HepG2 (cell line): ENCODE results near the gene GRHPR. TPM values are rescaled to one million over a fixed set of nuclear protein-coding genes. Genes with fewer than 3 reads are reported as not detected.

Experiments
- FOXA3 ChIP-seq: IDR thresholded peaks from 2 replicates; pipeline ENCODE4 v1.6.1; 2016; ENCODE audit warnings: missing genetic modification reagents, missing compliant biosample characterization
- HCFC1 ChIP-seq: fragments of 150-350 bp; IDR thresholded peaks from 2 replicates; pipeline ENCODE4 v1.6.1; 2014; ENCODE audit warnings: low read depth, low read length
- ISX ChIP-seq: sonication (generic); formaldehyde crosslinking; conservative IDR thresholded peaks from 2 replicates; pipeline ENCODE4 v1.5.0; 2020; ENCODE audit warnings: missing genetic modification reagents
- MED8 ChIP-seq: sonication (generic); formaldehyde crosslinking; IDR thresholded peaks from 2 replicates; pipeline ENCODE4 v1.8.1; 2023; ENCODE audit warnings: mild to moderate bottlenecking, missing genetic modification reagents; ENCODE audit not compliant: insufficient replicate concordance
- ONECUT2 ChIP-seq: sonication (generic); formaldehyde crosslinking; IDR thresholded peaks from 2 replicates; pipeline ENCODE4 v1.4.0; 2020; ENCODE audit warnings: missing genetic modification reagents
- RXRB ChIP-seq: IDR thresholded peaks from 2 replicates; pipeline ENCODE4 v1.6.1; 2016; ENCODE audit warnings: borderline replicate concordance, missing genetic modification reagents, missing compliant biosample characterization
- SNRNP70 ChIP-seq: fragments of 200-400 bp; formaldehyde crosslinking; IDR thresholded peaks from 2 replicates; pipeline ENCODE4 v1.6.1; 2017; ENCODE audit warnings: mild to moderate bottlenecking, low read depth, low read length, moderate library complexity
- XRCC5 ChIP-seq: fragments of 200-400 bp; formaldehyde crosslinking; optimal IDR thresholded peaks from 2 replicates; pipeline ENCODE3; 2017; ENCODE audit warnings: mild to moderate bottlenecking, low read length
- ZNF232 ChIP-seq: sonication (generic); formaldehyde crosslinking; IDR thresholded peaks from 2 replicates; pipeline ENCODE4 v1.4.0; 2020; ENCODE audit warnings: missing genetic modification reagents, borderline replicate concordance
- ZNF407 ChIP-seq: sonication (generic); formaldehyde crosslinking; IDR thresholded peaks from one replicate; pipeline ENCODE4 v1.5.1; 2020; ENCODE audit warnings: mild to moderate bottlenecking, missing genetic modification reagents; ENCODE audit errors: not compliant biosample characterization
- polyA plus RNA-seq, 8 experiments: library from polyadenylated mRNA; depleted of rRNA in 3 of 8; stranded (reverse) in 7 of 8; unstranded in 1 of 8; fragments of >200 nt; fragmentation: Illumina TruSeq in 4 of 8; extraction: Trizol in 4 of 8; gene quantifications; 2 replicates each; pipeline versions ENCODE4 v1.2.1 to v1.2.3, GENCODE V29; 2011 to 2016; ENCODE audit warnings: low read depth in 4 of 8, missing spikeins in 1 of 8, mixed read lengths in 1 of 8; ENCODE audit not compliant: insufficient read depth in 1 of 8
- total RNA-seq, 5 experiments: library from RNA; depleted of rRNA; stranded (reverse); fragments of >200 nt; fragmentation: Illumina TruSeq; extraction: Trizol; gene quantifications; 2 replicates each; pipeline ENCODE4 v1.2.3, GENCODE V29; 2016; ENCODE audit warnings: low read depth in 1 of 5
- TF ChIP-seq, protein P1 (sequence below): sonication (generic); formaldehyde crosslinking; IDR thresholded peaks from 2 replicates; pipeline ENCODE4 v1.4.0; 2020; ENCODE audit warnings: mild to moderate bottlenecking, low read depth, missing genetic modification reagents
- TF ChIP-seq, protein P2 (sequence below): sonication (generic); formaldehyde crosslinking; IDR thresholded peaks from 2 replicates; pipeline ENCODE4 v1.5.0; 2020; ENCODE audit warnings: mild to moderate bottlenecking, missing genetic modification reagents
- TF ChIP-seq, protein P3 (sequence below): sonication (generic); formaldehyde crosslinking; conservative IDR thresholded peaks from 2 replicates; pipeline ENCODE4 v1.4.0; 2020; ENCODE audit warnings: mild to moderate bottlenecking, missing genetic modification reagents, moderate library complexity

The GRHPR gene
- total and polyA plus RNA-seq, 2 of the 13 experiments (the other 11 are each of a cell fraction or from before 2014, with no cell fraction given): 113 to 115 TPM

- TF ChIP-seq ZNF407 (CRISPR knock-in tag): no peak
- TF ChIP-seq RXRB (CRISPR knock-in tag): no peak
- no peak for TF ChIP-seq SNRNP70
- TF ChIP-seq ISX: no peak
- no peak for TF ChIP-seq ZNF232
- no peak for TF ChIP-seq XRCC5
- TF ChIP-seq HCFC1: no peak
- TF ChIP-seq, protein P1, sequence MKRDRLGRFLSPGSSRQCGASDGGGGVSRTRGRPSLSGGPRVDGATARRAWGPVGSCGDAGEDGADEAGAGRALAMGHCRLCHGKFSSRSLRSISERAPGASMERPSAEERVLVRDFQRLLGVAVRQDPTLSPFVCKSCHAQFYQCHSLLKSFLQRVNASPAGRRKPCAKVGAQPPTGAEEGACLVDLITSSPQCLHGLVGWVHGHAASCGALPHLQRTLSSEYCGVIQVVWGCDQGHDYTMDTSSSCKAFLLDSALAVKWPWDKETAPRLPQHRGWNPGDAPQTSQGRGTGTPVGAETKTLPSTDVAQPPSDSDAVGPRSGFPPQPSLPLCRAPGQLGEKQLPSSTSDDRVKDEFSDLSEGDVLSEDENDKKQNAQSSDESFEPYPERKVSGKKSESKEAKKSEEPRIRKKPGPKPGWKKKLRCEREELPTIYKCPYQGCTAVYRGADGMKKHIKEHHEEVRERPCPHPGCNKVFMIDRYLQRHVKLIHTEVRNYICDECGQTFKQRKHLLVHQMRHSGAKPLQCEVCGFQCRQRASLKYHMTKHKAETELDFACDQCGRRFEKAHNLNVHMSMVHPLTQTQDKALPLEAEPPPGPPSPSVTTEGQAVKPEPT (CRISPR knock-in tag): no peak
- no peak for TF ChIP-seq ONECUT2
- TF ChIP-seq, protein P2, sequence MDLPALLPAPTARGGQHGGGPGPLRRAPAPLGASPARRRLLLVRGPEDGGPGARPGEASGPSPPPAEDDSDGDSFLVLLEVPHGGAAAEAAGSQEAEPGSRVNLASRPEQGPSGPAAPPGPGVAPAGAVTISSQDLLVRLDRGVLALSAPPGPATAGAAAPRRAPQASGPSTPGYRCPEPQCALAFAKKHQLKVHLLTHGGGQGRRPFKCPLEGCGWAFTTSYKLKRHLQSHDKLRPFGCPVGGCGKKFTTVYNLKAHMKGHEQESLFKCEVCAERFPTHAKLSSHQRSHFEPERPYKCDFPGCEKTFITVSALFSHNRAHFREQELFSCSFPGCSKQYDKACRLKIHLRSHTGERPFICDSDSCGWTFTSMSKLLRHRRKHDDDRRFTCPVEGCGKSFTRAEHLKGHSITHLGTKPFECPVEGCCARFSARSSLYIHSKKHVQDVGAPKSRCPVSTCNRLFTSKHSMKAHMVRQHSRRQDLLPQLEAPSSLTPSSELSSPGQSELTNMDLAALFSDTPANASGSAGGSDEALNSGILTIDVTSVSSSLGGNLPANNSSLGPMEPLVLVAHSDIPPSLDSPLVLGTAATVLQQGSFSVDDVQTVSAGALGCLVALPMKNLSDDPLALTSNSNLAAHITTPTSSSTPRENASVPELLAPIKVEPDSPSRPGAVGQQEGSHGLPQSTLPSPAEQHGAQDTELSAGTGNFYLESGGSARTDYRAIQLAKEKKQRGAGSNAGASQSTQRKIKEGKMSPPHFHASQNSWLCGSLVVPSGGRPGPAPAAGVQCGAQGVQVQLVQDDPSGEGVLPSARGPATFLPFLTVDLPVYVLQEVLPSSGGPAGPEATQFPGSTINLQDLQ (CRISPR knock-in tag): no peak
- TF ChIP-seq, protein P3, sequence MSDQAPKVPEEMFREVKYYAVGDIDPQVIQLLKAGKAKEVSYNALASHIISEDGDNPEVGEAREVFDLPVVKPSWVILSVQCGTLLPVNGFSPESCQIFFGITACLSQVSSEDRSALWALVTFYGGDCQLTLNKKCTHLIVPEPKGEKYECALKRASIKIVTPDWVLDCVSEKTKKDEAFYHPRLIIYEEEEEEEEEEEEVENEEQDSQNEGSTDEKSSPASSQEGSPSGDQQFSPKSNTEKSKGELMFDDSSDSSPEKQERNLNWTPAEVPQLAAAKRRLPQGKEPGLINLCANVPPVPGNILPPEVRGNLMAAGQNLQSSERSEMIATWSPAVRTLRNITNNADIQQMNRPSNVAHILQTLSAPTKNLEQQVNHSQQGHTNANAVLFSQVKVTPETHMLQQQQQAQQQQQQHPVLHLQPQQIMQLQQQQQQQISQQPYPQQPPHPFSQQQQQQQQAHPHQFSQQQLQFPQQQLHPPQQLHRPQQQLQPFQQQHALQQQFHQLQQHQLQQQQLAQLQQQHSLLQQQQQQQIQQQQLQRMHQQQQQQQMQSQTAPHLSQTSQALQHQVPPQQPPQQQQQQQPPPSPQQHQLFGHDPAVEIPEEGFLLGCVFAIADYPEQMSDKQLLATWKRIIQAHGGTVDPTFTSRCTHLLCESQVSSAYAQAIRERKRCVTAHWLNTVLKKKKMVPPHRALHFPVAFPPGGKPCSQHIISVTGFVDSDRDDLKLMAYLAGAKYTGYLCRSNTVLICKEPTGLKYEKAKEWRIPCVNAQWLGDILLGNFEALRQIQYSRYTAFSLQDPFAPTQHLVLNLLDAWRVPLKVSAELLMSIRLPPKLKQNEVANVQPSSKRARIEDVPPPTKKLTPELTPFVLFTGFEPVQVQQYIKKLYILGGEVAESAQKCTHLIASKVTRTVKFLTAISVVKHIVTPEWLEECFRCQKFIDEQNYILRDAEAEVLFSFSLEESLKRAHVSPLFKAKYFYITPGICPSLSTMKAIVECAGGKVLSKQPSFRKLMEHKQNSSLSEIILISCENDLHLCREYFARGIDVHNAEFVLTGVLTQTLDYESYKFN (CRISPR knock-in tag): 0 out of 2 replicates have a peak, but pooled peaks have one; percentile 36
- TF ChIP-seq FOXA3 (CRISPR knock-in tag): peak; percentile 43; the same call in 1 of the 2 replicates
- TF ChIP-seq MED8: no peak
These were observed 31.7 kb downstream of the GRHPR start (continued) for GRCh38 chr9:37454238-37454637.
